ENCODE results near the gene PDGFC.

- no peak for TF ChIP-seq GATA3 (IDR thresholded peaks at IDR 0.05; ENCODE audit: low read depth, low read length)
- TF ChIP-seq GATA2 (IDR thresholded peaks at IDR 0.05; ENCODE audit: low read depth, low read length) = no peak
These were observed 65.3 kb downstream of the PDGFC start for GRCh38 chr4:156906325-156906724.
